ENCODE data around the gene CHST11. TPM values are rescaled to one million over a fixed set of nuclear protein-coding genes. Genes with fewer than 3 reads are reported as not detected.

CHST11 gene
- total and polyA plus RNA-seq, 4 donors, result 15.0 to 25.5 (median 18.8) TPM

- H3K9me3 ChIP-seq (ENCODE audit: control insufficient read depth, insufficient read depth, low read length), result no peaks in the 10 kb centered on the region
- DNase-seq (ENCODE audit: low read depth in 4 of 6, low spot score in 6 of 6), result no peak
- H3K4me3 ChIP-seq (ENCODE audit: low read depth, low read length), result no peak overlapping the region
- 100% methylated on average over 1 of the region's 1 CpG for WGBS (ENCODE audit: insufficient coverage)
- peaks cover 14% of the 10 kb centered on the region for H3K4me1 ChIP-seq (ENCODE audit: control insufficient read depth, insufficient read depth, low read length)
- H3K27ac ChIP-seq (ENCODE audit: low read depth, low read length), result no peak overlapping the region
- H3K27me3 ChIP-seq (ENCODE audit: control insufficient read depth, insufficient read depth, low read length), result peaks cover 2% of the 10 kb centered on the region
- H3K36me3 ChIP-seq (ENCODE audit: control insufficient read depth, insufficient read depth, low read length), result no peaks in the 10 kb centered on the region
These were observed 6.6 kb downstream of the CHST11 start for GRCh38 chr12:104463368-104463767.

GRCh38 chr12:104464899-104465298, 8.2 kb downstream of the CHST11 start:
- DNase-seq (ENCODE audit: low read depth in 4 of 6, low spot score in 6 of 6), result no peak
- Histone ChIP-seq H3K4me3 (ENCODE audit: low read depth, low read length) (no peak overlapping the region), H3K36me3 (ENCODE audit: control insufficient read depth, insufficient read depth, low read length) (no peaks in the 10 kb centered on the region), H3K9me3 (ENCODE audit: control insufficient read depth, insufficient read depth, low read length) (no peaks in the 10 kb centered on the region), H3K4me1 (ENCODE audit: control insufficient read depth, insufficient read depth, low read length) (peaks cover 4% of the 10 kb centered on the region), H3K27me3 (ENCODE audit: control insufficient read depth, insufficient read depth, low read length) (no peaks in the 10 kb centered on the region), H3K27ac (ENCODE audit: low read depth, low read length) (no peak overlapping the region)
- 89% methylated on average over 3 of the region's 3 CpGs for WGBS (ENCODE audit: insufficient coverage)

DNA sequence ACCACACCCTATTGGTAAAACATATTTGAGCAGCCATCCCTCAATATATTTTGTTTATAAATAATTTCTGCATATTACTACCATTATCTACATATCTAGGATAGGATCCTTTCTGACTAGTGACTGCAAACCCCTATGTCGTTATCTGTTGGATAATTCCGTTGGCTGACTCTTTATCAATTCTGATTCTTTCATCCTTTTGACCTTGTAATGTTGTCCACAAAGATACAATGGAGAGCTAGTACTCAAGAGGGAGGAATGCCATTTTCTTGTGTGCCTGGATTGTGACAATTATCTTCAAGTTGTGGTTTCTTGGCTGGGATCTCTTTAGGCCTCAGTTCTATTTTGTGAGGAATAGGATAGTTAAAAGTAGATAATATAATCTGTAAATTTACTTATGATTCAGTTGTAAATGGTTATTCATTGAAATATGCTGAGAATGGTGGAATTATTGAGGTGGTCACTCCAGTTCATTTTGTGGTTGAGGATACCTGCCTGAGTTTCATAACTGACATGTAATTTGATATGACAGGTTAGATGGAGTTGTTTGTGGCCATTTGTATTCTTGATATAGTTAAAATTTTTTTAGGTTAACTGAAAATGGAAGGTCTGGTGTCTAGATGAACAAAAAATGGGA, 10.1 kb downstream of the CHST11 start:
- DNase-seq (ENCODE audit: low read depth in 4 of 6, low spot score in 6 of 6), result no peak
- no peaks in the 10 kb centered on the region for H3K4me1 ChIP-seq (ENCODE audit: control insufficient read depth, insufficient read depth, low read length)
- no CpG with 5 or more reads among the region's 2 CpGs for WGBS (ENCODE audit: insufficient coverage)
- no peak overlapping the region for H3K4me3 ChIP-seq (ENCODE audit: low read depth, low read length)
- H3K9me3 ChIP-seq (ENCODE audit: control insufficient read depth, insufficient read depth, low read length), result no peaks in the 10 kb centered on the region
- no peak overlapping the region for H3K27ac ChIP-seq (ENCODE audit: low read depth, low read length)
- H3K36me3 ChIP-seq (ENCODE audit: control insufficient read depth, insufficient read depth, low read length), result no peaks in the 10 kb centered on the region
- H3K27me3 ChIP-seq (ENCODE audit: control insufficient read depth, insufficient read depth, low read length), result no peaks in the 10 kb centered on the region

- 96% methylated on average over 2 of the region's 5 CpGs for WGBS (ENCODE audit: insufficient coverage)
- Histone ChIP-seq H3K9me3 (ENCODE audit: control insufficient read depth, insufficient read depth, low read length) (no peaks in the 10 kb centered on the region), H3K4me3 (ENCODE audit: low read depth, low read length) (no peak overlapping the region), H3K36me3 (ENCODE audit: control insufficient read depth, insufficient read depth, low read length) (no peaks in the 10 kb centered on the region), H3K27me3 (ENCODE audit: control insufficient read depth, insufficient read depth, low read length) (no peaks in the 10 kb centered on the region), H3K4me1 (ENCODE audit: control insufficient read depth, insufficient read depth, low read length) (no peaks in the 10 kb centered on the region), H3K27ac (ENCODE audit: low read depth, low read length) (no peak overlapping the region)
- DNase-seq (ENCODE audit: low read depth in 4 of 6, low spot score in 6 of 6), result no peak
These were observed 10.6 kb downstream of the CHST11 start for GRCh38 chr12:104467346-104467837.

DNA sequence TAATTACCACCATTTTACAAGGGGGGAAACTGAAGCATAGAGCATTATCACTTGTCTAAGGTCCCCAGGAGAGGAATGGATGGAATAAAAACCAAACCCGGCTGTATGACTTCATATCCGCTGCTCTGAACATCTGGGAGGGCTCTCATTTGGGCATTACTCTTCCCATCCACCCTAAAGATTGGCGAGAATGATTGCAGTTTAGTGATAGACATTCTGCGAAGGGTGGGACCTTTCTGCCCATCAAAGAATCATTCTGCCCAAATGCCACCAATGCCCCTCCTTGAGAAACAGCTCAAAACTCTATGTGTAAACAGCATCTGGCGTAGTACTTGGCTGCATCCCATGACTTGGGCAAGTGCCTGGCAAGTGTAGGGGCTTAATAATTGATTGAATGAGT, 11.6 kb downstream of the CHST11 start:
- Histone ChIP-seq H3K9me3 (ENCODE audit: control insufficient read depth, insufficient read depth, low read length) (no peaks in the 10 kb centered on the region), H3K4me1 (ENCODE audit: control insufficient read depth, insufficient read depth, low read length) (peaks cover 3% of the 10 kb centered on the region), H3K27ac (ENCODE audit: low read depth, low read length) (no peak overlapping the region), H3K36me3 (ENCODE audit: control insufficient read depth, insufficient read depth, low read length) (no peaks in the 10 kb centered on the region), H3K4me3 (ENCODE audit: low read depth, low read length) (no peak overlapping the region), H3K27me3 (ENCODE audit: control insufficient read depth, insufficient read depth, low read length) (no peaks in the 10 kb centered on the region)
- WGBS (ENCODE audit: insufficient coverage), result no CpG with 5 or more reads among the region's 5 CpGs
- DNase-seq (ENCODE audit: low read depth in 4 of 6, low spot score in 6 of 6), result no peak

DNA sequence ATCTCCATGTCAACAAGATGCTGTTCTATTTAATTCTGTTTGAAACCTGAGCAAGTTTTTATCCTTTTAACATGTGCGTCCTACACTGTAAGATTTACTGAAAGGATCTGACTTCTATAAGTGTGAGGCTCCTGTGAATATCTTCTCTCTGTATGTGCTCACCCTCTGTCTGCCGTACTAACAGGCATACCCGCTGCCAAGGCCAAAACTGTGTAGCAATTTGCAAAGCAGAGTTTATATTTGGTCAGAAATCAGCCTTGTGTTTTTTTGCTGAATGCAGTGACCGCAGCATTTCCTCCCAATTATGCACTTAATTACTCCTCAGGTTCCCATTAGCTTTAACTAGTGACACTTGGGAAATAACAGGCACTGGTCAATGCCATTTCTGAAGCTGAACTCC, 12.3 kb downstream of the CHST11 start:
- DNase-seq (ENCODE audit: low read depth in 4 of 6, low spot score in 6 of 6), result peak in 1 of 6 donors; percentile 39
- 72% methylated on average over 3 of the region's 4 CpGs for WGBS (ENCODE audit: insufficient coverage)
- H3K4me1 ChIP-seq (ENCODE audit: control insufficient read depth, insufficient read depth, low read length), result peaks cover 5% of the 10 kb centered on the region
- no peaks in the 10 kb centered on the region for H3K27me3 ChIP-seq (ENCODE audit: control insufficient read depth, insufficient read depth, low read length)
- H3K4me3 ChIP-seq (ENCODE audit: low read depth, low read length), result no peak overlapping the region
- no peaks in the 10 kb centered on the region for H3K36me3 ChIP-seq (ENCODE audit: control insufficient read depth, insufficient read depth, low read length)
- no peak overlapping the region for H3K27ac ChIP-seq (ENCODE audit: low read depth, low read length)
- H3K9me3 ChIP-seq (ENCODE audit: control insufficient read depth, insufficient read depth, low read length), result no peaks in the 10 kb centered on the region

DNA sequence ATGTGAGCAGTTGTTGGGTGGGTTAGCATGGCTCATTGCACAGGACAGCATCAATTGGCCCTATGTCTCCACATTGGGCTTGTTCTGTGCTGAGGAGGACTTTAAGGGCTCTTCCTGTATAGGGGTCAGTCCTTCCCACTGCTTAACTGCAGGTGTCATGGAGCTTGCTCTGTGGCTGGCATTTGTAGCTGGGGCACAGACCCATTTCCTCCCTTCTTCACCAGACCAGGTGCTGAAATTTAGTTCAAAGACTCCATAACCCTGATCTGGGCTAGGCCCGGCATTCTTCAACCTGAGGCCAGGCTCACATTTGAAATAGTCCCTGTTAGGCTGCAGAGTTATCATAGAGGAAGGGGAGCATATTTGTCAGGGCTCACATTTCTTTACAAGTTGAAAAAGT, 12.8 kb downstream of the CHST11 start:
- no CpG with 5 or more reads among the region's 1 CpG for WGBS (ENCODE audit: insufficient coverage)
- DNase-seq (ENCODE audit: low read depth in 4 of 6, low spot score in 6 of 6), result no peak
- no peak overlapping the region for H3K27ac ChIP-seq (ENCODE audit: low read depth, low read length)

DNA sequence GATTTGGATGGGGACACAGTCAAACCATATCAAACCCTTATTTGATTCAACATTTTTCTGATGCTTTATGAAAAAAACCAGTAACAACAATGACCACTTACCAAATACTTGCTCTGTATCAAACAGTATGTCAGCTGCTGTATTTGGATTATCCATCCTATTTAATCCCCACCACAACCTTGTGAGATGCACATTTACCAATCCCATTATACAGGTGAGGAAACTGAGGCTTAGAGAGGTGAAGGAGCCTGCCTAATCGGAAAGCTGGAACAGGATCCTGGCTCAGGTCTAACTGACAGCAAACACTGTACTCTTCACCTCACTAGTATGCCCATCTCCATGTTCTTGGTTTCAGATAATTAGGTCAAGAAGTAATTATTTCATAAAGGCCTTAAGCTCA, 13.8 kb downstream of the CHST11 start:
- no peaks in the 10 kb centered on the region for H3K36me3 ChIP-seq (ENCODE audit: control insufficient read depth, insufficient read depth, low read length)
- H3K9me3 ChIP-seq (ENCODE audit: control insufficient read depth, insufficient read depth, low read length), result no peaks in the 10 kb centered on the region
- H3K4me1 ChIP-seq (ENCODE audit: control insufficient read depth, insufficient read depth, low read length), result peaks cover 5% of the 10 kb centered on the region
- DNase-seq (ENCODE audit: low read depth in 4 of 6, low spot score in 6 of 6), result no peak
- H3K27me3 ChIP-seq (ENCODE audit: control insufficient read depth, insufficient read depth, low read length), result no peaks in the 10 kb centered on the region
- WGBS (ENCODE audit: insufficient coverage), result no CpG with 5 or more reads among the region's 1 CpG
- no peak overlapping the region for H3K27ac ChIP-seq (ENCODE audit: low read depth, low read length)
- H3K4me3 ChIP-seq (ENCODE audit: low read depth, low read length), result no peak overlapping the region

More for the DNA sequence above, 12.8 kb downstream of the CHST11 start:
- Histone ChIP-seq H3K9me3 (ENCODE audit: control insufficient read depth, insufficient read depth, low read length) (no peaks in the 10 kb centered on the region), H3K27me3 (ENCODE audit: control insufficient read depth, insufficient read depth, low read length) (no peaks in the 10 kb centered on the region), H3K36me3 (ENCODE audit: control insufficient read depth, insufficient read depth, low read length) (no peaks in the 10 kb centered on the region), H3K4me3 (ENCODE audit: low read depth, low read length) (no peak overlapping the region), H3K4me1 (ENCODE audit: control insufficient read depth, insufficient read depth, low read length) (peaks cover 5% of the 10 kb centered on the region)

DNA sequence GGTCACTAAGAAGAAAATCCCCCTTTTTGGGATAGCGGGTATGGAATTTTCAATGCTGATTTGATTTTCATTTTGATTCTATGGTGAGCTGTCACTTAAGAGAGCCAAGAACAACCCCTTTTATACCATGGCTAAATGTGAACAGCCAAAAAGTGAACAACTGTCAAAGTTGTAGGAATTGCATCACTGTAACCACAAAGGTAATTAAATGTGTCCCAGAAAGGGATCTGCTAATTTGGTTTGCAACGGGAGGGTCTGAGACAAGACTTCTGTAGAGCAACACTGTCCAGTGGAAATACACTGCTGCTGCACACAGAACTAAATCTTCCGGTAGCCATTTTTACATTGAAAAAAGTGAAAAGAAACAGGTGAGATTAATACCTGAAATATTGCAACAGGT, 14.6 kb downstream of the CHST11 start:
- H3K4me3 ChIP-seq (ENCODE audit: low read depth, low read length), result no peak overlapping the region
- peaks cover 5% of the 10 kb centered on the region for H3K4me1 ChIP-seq (ENCODE audit: control insufficient read depth, insufficient read depth, low read length)
- H3K36me3 ChIP-seq (ENCODE audit: control insufficient read depth, insufficient read depth, low read length), result no peaks in the 10 kb centered on the region
- no peak for DNase-seq (ENCODE audit: low read depth in 4 of 6, low spot score in 6 of 6)
- H3K27me3 ChIP-seq (ENCODE audit: control insufficient read depth, insufficient read depth, low read length), result no peaks in the 10 kb centered on the region
- no peaks in the 10 kb centered on the region for H3K9me3 ChIP-seq (ENCODE audit: control insufficient read depth, insufficient read depth, low read length)
- no peak overlapping the region for H3K27ac ChIP-seq (ENCODE audit: low read depth, low read length)
- no CpG with 5 or more reads among the region's 3 CpGs for WGBS (ENCODE audit: insufficient coverage)

GRCh38 chr12:104472748-104473147, 16.0 kb downstream of the CHST11 start:
- no peak for DNase-seq (ENCODE audit: low read depth in 4 of 6, low spot score in 6 of 6)
- H3K4me3 ChIP-seq (ENCODE audit: low read depth, low read length), result no peak overlapping the region
- H3K36me3 ChIP-seq (ENCODE audit: control insufficient read depth, insufficient read depth, low read length), result no peaks in the 10 kb centered on the region
- peaks cover 5% of the 10 kb centered on the region for H3K4me1 ChIP-seq (ENCODE audit: control insufficient read depth, insufficient read depth, low read length)
- H3K9me3 ChIP-seq (ENCODE audit: control insufficient read depth, insufficient read depth, low read length), result no peaks in the 10 kb centered on the region
- H3K27ac ChIP-seq (ENCODE audit: low read depth, low read length), result no peak overlapping the region
- 83% methylated on average over 4 of the region's 4 CpGs for WGBS (ENCODE audit: insufficient coverage)
- no peaks in the 10 kb centered on the region for H3K27me3 ChIP-seq (ENCODE audit: control insufficient read depth, insufficient read depth, low read length)

All from spinal cord (tissue), 10 donors.